GM19468 (cell line): Measurements from ENCODE around the gene AGAP5.
"Not testable (repeated sequence)": the region's sequence is repeated elsewhere in the genome, so short reads cannot be mapped to it uniquely, and the experiment has no call there.

Source experiments
- ATAC-seq: cut with Tn5 transposase; IDR thresholded peaks from one replicate; pipeline ENCODE4 v1.9.1; 2021; ENCODE audit warnings: mild to moderate bottlenecking, moderate library complexity, moderate number of reproducible peaks; ENCODE audit not compliant: unreplicated experiment; ENCODE audit errors: extremely low read depth

Gene AGAP5

DNA sequence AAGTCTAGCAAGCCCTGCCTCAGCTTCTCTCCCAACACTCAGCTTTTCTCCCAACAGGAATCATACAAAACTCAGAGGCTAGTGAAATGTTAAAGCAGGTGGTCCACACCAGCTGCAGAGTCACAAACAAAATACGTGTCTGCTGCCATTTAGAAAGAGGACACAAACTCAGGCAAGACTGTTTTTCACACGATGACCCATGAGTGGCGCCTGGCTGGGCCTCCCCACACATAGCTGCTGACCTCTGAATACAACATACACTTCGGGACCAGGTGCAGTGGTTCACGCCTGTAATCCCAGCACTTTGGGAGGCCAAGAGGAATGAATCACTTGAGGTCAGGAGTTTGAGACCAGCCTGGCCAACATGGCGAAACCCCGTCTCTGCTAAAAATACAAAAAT, 35.2 kb downstream of the AGAP5 start:
- ATAC-seq = not testable (repeated sequence)

GRCh38 chr10:73655990-73656298, 42.0 kb downstream of the AGAP5 start, which contains the start of gene SYNPO2L:
Gene SYNPO2L, minus strand, starts transcription at chr10:73656029. Its CDS starts 107 bp downstream, at chr10:73655922.
- ATAC-seq = no peak

DNA sequence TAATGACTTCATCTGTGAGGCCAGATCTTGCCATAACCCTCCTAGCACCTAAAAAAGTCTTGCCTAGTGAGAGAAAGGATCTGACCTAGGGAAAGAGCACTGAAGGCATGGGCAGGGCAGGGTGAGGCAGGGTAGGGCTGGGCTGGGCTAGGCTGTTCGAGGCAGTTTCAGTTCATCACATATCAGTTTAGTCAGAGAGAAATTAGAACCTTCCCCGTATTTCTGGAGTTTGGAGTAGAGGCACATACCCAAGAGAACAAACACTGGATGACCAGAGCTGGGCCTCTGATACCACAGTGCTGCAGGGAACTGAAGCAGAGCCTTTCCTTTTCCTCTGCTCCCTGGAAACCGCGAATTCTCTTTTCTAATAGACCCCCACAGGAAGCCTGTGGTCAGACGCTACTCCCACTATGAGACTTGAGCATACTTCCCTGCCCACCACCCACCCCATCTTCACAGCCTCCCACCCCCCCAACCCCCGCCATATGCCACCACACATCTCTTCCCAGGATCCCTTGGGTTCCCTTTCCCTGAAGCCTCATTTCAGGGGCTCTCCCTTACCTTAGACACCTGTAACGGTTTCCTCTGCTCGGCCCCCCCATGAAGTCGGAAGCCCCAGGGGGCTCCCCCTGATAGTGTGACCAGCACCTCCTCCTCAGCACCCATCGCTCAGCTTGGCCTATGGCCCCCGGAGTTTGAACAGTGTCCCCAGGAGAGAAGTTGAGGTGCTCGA, 42.5 kb downstream of the AGAP5 start:
- ATAC-seq = no peak

- no peak for ATAC-seq
Observed at GRCh38 chr10:73653701-73654100, 44.2 kb downstream of the AGAP5 start.

- no peak for ATAC-seq
Observed at GRCh38 chr10:73653195-73653594, 44.7 kb downstream of the AGAP5 start.

DNA sequence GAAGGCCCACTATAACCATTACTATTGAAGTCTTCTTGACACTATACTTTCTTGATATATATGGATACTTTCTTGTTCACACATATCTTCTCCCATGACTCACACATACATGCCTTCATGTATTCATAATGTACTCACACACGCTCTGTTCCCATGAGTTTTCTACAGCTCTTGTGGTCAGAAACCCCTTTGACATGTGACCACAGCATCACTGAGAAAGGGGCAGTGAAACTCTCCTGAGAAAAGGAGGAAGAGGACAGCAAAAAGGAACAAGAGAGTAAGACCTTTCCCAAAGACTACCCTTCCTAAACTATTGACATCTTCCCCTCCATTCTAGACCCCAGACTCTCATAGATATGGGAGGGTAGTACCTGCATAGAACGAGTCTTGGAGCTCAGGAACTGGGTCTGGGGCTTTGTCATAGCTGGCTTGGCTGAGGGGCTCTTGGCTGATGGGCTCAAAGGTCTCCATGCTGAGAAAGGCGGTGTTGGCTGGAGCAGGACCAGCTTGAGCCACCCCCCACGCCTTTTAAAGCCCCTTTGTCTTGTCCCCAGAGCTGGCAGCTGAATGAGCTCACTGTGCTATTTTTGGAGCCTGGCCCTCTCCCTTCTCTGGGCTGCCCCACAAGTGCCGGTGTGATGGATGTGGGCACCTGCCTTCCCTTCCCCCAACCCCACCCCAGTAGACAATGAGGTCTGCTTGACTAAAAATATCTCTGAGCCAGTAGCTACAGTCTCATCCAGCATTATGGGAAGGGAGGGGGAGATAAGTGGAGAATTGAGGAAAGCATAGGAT, 47.2 kb downstream of the AGAP5 start:
- no peak for ATAC-seq

DNA sequence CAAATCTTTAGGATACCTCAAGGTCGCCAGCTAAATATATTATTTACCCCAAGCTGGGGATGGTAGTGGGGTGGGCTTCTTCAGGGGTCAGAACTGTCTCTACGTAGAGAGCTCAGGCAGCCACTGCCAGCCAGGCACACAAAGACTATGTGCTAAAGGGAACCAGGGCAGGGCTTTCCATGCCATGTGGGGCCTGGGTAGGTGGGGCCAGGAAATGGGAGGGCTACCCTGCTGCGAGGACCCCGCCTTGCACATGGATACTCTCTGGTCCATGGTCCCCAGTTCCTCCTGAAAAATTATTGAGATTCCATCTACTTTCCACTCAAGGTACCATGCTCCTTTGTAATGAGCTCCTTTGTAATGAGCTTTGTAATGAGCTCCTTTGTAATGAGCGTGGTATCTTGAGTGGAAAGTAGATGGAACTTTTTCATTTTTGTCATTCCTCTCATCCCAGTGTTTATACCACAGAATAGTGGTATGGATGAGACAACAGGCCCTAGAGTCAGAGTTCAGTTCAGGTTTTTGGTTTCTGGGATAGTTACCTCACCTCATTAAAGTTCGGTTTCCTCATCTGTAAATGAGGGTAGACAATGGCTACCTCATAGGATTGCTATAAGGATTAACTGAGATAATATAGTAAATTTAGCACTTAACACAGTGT, 47.9 kb downstream of the AGAP5 start:
- no peak for ATAC-seq

DNA sequence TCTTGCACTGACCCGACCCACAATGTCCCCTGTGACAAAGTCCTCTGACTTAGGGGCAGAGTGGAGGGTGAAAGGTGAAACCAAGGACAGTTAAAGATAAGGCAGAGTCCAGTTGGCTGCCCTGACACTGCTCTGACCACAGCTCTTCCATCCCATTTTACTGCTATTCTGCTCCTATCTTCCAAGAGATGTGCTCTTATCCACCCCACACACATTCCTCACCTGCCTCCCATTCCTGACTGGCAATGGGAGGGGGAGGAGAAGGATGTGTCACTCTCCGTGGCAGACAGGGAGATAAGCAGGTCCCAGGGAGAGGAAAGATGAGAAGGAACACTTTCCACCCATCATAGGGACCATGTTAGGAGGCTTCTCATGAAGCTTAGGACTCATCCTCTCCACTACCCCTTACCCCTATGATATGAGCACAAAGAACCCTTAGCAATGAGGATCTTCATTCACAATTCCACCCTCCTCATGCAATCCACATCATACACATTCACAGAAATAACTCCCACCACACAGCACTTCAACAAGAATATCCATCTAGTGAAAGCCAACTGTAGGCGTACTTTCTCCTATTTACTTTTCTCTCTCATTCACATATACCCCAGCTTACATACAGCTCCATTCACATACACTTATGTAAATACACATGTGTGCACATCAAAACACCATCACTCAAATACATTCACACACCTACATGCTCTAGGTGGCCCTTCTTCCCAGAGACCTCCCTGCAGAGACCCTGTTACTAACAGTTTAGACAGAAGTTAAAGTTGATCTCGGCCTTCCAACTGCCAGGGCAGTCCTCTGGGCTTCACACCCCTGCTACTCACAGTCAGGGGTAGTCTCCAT, 48.7 kb downstream of the AGAP5 start:
- no peak for ATAC-seq

DNA sequence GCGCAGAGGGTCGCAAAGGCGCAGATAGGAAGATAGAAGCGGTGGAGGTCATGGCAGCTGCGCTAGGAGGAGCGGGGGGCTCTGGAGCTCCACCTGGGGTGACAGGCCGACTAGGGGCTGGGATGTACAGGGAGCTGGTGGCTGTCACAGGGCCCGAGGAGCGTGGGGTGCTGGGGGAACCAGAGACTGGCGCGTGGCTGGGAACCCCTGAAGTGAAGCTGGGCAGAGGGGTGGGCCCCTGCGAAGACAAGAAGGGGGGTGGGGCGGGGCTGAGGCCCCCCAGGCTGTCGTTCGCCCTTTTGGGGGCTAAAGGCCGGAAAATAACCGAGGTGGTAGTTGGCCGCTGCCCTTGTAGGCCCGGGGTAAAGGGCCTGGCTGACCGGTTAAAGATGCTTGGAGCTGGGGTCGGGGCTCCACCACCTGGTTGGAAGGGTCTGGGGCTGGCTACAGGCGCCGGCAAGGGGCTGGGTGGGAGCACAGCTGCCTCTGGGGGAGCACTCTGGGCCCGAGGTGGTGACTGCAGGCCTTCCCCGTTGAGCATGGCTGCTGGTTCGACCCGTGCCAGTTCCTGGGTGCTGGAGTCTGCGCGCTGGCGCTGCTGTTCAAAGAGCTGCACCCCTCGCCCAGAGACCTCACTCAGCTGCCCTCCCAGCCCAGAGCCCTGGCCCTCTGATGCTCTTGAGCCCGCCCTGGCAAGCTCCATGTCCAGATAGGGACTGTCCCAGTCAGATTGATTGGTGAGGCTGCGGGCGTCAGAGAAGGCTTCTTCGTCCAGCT, 49.8 kb downstream of the AGAP5 start:
- ATAC-seq = no peak

GRCh38 chr10:73647211-73647874, 50.6 kb downstream of the AGAP5 start:
- ATAC-seq = no peak

GRCh38 chr10:73646598-73647041, 51.3 kb downstream of the AGAP5 start:
- no peak for ATAC-seq

GRCh38 chr10:73645251-73645650, 52.7 kb downstream of the AGAP5 start:
- ATAC-seq = no peak

DNA sequence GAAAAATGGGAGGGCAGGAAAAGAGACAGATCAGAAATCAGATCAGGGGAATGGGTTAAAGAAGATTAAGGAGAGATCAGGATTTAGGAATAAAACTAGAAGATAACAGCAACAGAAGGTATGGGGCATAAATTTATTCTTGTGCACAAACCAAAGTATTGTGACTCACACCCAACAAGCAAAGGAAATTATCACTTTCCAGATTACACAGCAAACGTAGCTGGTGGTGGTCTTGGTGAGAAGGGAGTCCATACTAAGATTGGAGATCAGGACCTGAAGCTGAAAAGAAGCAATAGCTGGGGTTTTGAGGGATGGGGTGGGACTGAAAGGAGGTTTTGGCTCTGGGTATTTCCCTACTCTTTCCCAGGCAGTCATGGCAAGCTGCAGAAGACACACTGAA, 53.1 kb downstream of the AGAP5 start:
- no peak for ATAC-seq

DNA sequence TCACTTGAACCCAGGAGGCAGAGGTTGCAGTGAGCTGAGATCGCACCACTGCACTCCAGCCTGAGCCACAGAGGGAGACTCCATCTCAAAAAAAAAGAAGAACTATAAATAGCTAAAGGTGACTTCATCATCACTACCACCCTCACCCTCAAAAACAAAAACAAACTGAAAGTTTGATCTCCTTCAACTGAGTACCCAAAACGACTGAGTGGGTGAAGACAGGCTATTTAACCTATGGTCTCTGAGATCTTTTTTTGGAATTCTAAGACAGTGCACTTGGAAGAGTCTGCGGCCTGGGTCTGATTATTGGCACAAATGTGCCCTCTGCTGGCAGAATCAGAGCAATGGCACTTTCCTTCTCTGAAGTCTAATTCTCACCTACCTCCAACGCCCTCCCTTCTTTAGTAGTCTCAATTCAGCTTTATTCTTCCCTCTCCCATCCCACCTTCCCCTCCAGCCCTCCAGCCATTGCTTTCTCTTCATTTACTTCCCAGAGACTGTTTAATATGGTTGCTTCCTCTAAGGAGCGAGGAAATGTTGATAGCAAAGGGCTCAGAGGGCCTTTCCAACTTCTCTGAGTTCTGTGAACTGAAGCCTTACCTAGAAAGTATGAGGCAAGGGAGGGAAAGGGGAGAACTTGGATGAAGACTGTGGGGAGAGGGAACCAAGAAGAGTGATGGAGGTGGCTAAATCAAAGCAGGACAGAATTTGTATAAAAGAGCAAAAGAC, 53.7 kb downstream of the AGAP5 start:
- ATAC-seq = no peak

GRCh38 chr10:73643362-73643761, 54.5 kb downstream of the AGAP5 start:
- no peak for ATAC-seq

GRCh38 chr10:73641328-73642060, 56.4 kb downstream of the AGAP5 start, which contains the start of gene MYOZ1:
Gene MYOZ1, minus strand, starts transcription at chr10:73641474. Its CDS starts 1,457 bp downstream, at chr10:73640017.
- no peak for ATAC-seq

- ATAC-seq = no peak
Observed at GRCh38 chr10:73639286-73639685, 58.6 kb downstream of the AGAP5 start.

GRCh38 chr10:73635781-73636180, 62.1 kb downstream of the AGAP5 start:
- ATAC-seq = no peak
